NCI-H2081 (cell line): ENCODE measurements around the gene AP3M1.

Experiments
- DNase-seq, 2 experiments: peaks; one replicate each; lab custom pipeline; 2025; lab: John Stamatoyannopoulos, UW

AP3M1 gene

DNA sequence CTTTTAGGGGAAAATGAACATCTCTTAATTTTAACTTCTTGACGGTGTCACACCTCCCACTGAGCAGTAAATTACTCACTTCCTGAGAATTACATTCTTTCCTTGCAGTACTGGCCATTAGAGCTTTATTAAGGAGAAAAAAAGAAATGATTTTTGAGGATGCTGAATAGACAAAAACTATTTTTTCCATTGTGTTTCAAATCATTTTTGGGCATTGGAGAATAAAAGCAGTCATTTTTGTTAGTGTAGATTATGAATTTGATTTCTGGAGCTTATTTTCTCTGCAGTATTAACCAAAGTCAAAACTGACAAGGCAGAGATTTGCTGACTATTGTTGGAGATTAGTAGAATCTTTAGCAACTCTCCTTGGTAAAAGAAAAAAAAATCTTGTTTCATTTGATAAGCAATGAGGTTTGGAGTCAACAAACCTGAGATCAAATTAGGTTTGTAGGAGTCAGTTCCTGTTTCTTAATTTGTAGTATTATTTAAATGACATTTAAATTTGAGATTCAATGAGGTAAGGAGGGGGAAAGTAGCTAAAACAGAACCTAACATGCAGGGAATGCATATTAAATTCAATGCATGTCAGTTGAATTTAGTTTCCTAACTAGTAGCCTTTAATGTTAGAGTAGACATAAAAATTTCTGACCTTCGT, 70.6 kb downstream of the AP3M1 start:
- DNase-seq: no peak

DNA sequence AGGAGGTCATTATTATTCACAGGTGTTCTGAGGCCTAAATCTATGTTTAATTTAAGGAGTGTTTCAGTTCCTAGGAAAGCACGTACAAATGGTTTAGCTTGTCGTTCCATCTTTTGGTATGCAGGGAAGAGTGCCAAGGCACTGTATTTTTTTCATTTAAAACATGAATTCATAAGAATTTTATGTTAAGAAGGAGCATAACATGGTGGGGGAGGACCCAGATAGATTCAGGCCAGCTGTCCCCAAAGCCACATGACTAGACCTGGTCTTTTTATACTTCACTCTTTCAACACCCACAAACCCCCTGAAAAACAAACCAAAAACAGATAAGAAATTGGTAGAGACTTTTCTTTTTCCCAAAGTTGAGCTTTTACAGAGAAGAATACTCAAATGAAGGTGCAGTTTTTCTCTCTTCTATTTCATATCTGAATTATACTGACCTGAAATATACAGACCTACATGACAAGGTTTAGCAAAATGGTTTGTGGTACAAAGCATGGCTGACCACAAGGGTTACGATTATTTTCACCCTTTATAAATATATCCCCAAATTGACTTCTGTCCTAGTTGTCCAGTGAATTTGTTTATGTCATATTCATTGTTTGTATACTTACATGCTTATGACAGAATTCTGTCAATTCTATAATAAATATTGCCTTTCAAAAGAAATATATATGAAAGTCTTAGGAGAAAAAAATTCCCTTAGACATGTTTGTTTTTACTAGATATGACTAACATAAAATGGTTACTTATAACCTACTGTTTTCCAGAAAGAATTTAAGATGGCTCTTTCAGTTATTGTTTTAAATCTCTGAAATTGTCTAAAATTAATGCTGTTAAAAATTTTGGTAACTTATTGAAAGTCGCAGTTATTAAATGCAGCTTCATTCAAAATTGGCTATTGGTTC, 71.3 kb downstream of the AP3M1 start:
- no peak for DNase-seq

DNA sequence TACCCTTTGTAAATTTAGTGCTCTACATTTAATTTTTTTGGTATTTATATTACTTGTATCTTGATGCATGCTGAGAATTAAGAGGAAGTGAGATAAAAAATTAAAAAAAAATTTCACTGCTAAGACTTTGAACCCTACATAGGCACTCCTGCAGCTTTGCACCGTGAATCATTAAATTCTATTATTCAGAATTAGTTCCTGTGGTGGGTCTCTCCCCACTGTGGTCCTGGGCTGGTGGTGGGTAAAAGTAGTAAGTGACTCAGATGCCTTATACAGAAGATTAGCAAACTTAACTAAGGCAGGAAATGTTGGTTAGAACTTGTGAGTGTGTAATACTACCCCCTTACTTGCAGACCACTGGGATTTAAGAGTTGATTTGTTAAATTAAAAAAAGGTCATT, 72.6 kb downstream of the AP3M1 start:
- no peak for DNase-seq

DNA sequence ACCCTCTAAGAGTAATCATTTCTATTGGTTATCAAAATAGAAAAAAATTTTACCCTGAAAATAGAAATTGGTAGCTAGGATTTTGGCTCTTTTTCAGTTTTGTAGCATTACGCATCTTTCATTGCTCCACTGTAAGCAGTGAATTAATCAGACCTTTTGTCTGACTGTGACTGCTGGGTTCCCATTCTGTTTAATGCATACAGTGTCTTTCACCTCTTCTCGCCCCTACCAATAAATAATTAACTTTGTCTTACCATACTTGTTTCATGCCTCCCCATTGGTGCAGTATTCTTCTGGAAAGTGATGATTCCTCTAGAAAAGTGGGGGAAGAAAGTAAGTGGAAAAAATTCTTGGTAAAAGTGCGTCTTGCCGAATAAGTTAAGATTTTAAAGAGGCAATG, 73.2 kb downstream of the AP3M1 start:
- no peak for DNase-seq

DNA sequence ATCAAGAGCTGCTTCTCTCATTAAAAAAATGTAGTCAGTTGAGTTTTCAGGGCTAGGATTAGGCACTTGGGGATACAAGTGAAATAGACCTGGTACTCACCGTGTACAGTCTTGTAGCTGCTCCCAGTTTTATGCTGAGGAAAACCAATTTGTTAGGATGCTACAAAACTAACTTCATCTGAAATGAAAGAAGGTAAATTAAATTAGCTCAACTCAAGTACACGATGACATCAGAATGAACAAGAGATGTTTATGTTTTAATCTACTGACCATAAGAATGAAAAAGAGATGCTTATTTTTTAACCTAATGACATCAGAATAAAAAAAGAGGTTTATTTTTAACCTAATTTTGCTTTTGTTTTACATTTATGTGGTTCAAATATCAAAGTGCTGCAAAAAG, 73.7 kb downstream of the AP3M1 start:
- no peak for DNase-seq

DNA sequence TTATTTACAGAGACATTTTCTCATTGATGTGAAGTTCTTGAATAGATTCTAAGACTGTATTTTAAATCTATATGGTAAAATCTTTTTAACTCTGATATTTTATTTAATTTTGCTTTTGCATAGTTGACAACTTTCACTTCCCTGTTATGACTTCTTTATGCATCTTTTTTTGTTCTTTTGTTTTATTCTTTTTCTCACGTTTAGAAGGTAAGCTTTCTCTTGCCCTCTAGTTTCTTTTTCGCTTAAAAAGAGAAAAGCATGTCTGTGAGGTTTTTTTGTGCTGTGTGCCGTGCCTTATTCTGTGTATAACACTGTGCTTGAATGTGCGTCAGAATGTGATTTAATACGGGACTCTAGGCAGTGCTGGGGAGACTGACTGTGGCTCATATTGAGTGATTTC, 74.7 kb downstream of the AP3M1 start:
- DNase-seq: no peak

DNA sequence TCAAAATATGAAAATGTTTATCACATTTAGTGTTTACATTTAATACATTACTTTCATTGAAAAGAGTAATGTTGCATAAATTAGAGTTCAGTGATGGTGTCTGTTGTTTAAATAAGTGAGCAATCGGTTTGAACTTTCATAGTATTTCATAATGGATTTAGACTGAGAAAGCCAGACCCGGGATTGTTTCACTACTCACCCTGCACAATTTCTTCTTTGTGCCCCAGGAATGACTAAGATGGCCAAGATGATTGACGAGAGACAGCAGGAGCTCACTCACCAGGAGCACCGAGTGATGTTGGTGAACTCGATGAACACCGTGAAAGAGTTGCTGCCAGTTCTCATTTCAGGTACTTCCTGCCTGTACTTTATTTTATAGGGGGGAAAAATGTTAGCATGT, 78.1 kb downstream of the AP3M1 start:
- DNase-seq: no peak

DNA sequence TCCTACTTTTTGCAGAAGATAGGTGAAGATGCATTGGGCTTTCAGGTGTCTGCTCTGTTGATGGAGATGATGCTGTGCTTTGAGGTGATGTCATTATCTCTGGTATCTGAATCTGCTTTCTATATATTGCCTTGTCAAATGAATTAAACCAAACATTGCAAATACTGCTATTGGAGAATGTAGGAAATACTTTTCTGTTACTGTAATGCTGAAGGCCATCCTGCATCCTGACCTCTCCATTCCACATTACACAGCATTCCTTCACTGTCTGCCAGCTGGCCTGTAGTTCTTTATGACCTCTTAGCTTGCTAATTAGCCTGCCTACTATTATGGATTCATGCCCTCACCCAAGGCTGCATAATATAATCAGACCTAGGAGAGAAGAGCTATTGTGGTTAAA, 79.5 kb downstream of the AP3M1 start:
- no peak for DNase-seq
